Activated T-cell treated with anti-CD3 and anti-CD28 coated beads, Interleukin-2, amount 50 U/mL, for 48 hours (primary cell): ENCODE measurements around the gene CCN2.
"Not testable (repeated sequence)": the region's sequence is repeated elsewhere in the genome, so short reads cannot be mapped to it uniquely, and the experiment has no call there.

Source experiments
- DNase-seq, 2 experiments: peaks; one replicate each; pipeline ENCODE4 v3.0.0-alpha.2; 2020

The CCN2 gene

GRCh38 chr6:131908787-131909186, 42.4 kb downstream of the CCN2 start:
- DNase-seq: not testable (repeated sequence)

DNA sequence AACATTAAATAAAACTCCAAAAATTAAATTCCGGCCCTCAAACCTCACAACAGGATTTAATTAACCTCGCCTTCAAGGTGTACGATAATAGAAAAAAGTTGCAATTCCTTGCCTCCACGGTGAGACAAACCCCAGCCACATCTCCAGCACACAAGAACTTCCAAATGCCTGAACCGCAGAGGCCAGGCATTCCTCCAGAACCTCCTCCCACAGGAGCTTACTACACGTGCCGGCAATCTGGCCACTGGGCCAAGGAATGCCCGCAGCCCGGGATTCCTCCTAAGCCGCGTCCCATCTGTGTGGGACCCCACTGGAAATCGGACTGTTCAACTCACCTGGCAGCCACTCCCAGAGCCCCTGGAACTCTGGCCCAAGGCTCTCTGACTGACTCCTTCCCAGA, 47.4 kb downstream of the CCN2 start:
- DNase-seq: not testable (repeated sequence)

DNA sequence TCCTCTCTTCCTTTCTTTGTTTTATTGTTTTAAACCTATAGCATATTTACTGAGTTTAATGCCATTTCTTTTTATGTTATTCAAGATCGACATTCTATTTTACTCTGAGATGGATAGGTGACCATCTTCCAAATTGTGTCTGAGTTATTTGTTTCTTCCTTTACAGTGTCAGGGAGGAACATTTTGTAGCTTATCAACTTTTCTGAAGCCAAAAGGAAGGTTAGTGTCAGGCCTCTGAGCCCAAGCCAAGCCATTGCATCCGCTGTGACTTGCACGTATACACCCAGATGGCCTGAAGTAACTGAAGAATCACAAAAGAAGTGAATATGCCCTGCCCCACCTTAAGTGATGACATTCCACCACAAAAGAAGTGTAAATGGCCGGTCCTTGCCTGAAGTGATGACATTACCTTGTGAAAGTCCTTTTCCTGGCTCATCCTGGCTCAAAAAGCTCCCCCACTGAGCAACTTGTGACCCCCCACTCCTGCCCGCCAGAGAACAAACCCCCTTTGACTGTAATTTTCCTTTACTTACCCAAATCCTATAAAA, 49.8 kb downstream of the CCN2 start:
- DNase-seq: not testable (repeated sequence)

GRCh38 chr6:131900231-131900630, 50.9 kb downstream of the CCN2 start:
- no peak for DNase-seq

GRCh38 chr6:131898718-131899117, 52.5 kb downstream of the CCN2 start:
- DNase-seq: no peak
